ENCODE results near the gene ENTPD7. TPM values are rescaled to one million over a fixed set of nuclear protein-coding genes. Genes with fewer than 3 reads are reported as not detected.

ENTPD7 gene
- total and polyA plus RNA-seq, 9 of the 15 experiments (the other 6 are each of a cell fraction or from before 2014, with no cell fraction given): 1.4 to 13.9 (median 8.5) TPM

- peak in 1 of 2 experiments; percentile 68 for TF ChIP-seq MNT (conservative IDR thresholded peaks at IDR 0.05)
- TF ChIP-seq ZNF143 (CRISPR knock-in tag; IDR thresholded peaks at IDR 0.05): 0 out of 2 replicates have a peak, but pooled peaks have one; percentile 45
- TF ChIP-seq KAT2B (IDR thresholded peaks at IDR 0.05; ENCODE audit: low read depth, low read length): no peak
- no peak for TF ChIP-seq RFX7 (CRISPR knock-in tag; IDR thresholded peaks at IDR 0.05)
- peak; percentile 86 for TF ChIP-seq POLR2H (tag; IDR thresholded peaks at IDR 0.05; ENCODE audit: low read depth)
- no peak for TF ChIP-seq ZNF707 (CRISPR knock-in tag; conservative IDR thresholded peaks at IDR 0.05)
- TF ChIP-seq BMI1 (IDR thresholded peaks at IDR 0.05; ENCODE audit: low read length): no peak
- no peak for TF ChIP-seq JUNB (CRISPR knock-in tag; conservative IDR thresholded peaks at IDR 0.05)
- TF ChIP-seq, protein P1, sequence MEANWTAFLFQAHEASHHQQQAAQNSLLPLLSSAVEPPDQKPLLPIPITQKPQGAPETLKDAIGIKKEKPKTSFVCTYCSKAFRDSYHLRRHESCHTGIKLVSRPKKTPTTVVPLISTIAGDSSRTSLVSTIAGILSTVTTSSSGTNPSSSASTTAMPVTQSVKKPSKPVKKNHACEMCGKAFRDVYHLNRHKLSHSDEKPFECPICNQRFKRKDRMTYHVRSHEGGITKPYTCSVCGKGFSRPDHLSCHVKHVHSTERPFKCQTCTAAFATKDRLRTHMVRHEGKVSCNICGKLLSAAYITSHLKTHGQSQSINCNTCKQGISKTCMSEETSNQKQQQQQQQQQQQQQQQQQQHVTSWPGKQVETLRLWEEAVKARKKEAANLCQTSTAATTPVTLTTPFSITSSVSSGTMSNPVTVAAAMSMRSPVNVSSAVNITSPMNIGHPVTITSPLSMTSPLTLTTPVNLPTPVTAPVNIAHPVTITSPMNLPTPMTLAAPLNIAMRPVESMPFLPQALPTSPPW (CRISPR knock-in tag; IDR thresholded peaks at IDR 0.05): peak; percentile 72
- no peak for TF ChIP-seq CBX5 (IDR thresholded peaks at IDR 0.05; ENCODE audit: borderline replicate concordance, low read depth)
- no peak for TF ChIP-seq OTX1 (CRISPR knock-in tag; IDR thresholded peaks at IDR 0.05)
- TF ChIP-seq MECOM (CRISPR knock-in tag; IDR thresholded peaks at IDR 0.05): no peak
- no peak for TF ChIP-seq E2F8 (IDR thresholded peaks at IDR 0.05; ENCODE audit: low read depth, partially characterized antibody)
- no peak for TF ChIP-seq TAF15 (IDR thresholded peaks at IDR 0.05; ENCODE audit: low read depth, low read length)
- no peak for TF ChIP-seq RAD21 (CRISPR knock-in tag; conservative IDR thresholded peaks at IDR 0.05 in 1 of 2, IDR thresholded peaks at IDR 0.05 in 1 of 2)
- TF ChIP-seq SMARCA5 (IDR thresholded peaks at IDR 0.05): no peak
- TF ChIP-seq FUS (optimal IDR thresholded peaks at IDR 0.05; ENCODE audit: low read depth, low read length): no peak
- TF ChIP-seq ZKSCAN8 (CRISPR knock-in tag; IDR thresholded peaks at IDR 0.05): no peak
- no peak for TF ChIP-seq ZNF551 (CRISPR knock-in tag; IDR thresholded peaks at IDR 0.05)
- no peak for TF ChIP-seq LARP7 (IDR thresholded peaks at IDR 0.05)
- TF ChIP-seq ZNF77 (CRISPR knock-in tag; IDR thresholded peaks at IDR 0.05): no peak
- no peak for TF ChIP-seq ZNF79 (CRISPR knock-in tag; IDR thresholded peaks at IDR 0.05; ENCODE audit: low read depth)
- TF ChIP-seq ZNF644 (tag; IDR thresholded peaks at IDR 0.05; ENCODE audit: low read depth): no peak
- TF ChIP-seq NUFIP1 (IDR thresholded peaks at IDR 0.05; ENCODE audit: partially characterized antibody): no peak
- TF ChIP-seq DIDO1 (tag; IDR thresholded peaks at IDR 0.05; ENCODE audit: low read depth): no peak
- no peak for TF ChIP-seq TARDBP (IDR thresholded peaks at IDR 0.05)
These were observed 38.4 kb upstream of the ENTPD7 start (continued) for GRCh38 chr10:99620711-99621453.
